DND-41 (cell line): Measurements from ENCODE around the gene CLMN.

ENCODE experiments used
- ATAC-seq: fragments of 200-7000 bp; cut with Tn5 transposase; 3 replicates; pipeline ENCODE4 v1.9.1; 2021; ENCODE audit warnings: low read depth; ENCODE audit not compliant: insufficient read depth
- DNase-seq: peaks from one replicate; pipeline ENCODE4 v3.0.0-alpha.2; 2020
- H2AFZ ChIP-seq: 2 replicates; pipeline ENCODE4 v1.6.0; 2012; ENCODE audit warnings: low read depth, low read length
- H3K27ac ChIP-seq: 2 replicates; pipeline ENCODE4 v1.5.1; 2012; ENCODE audit warnings: low read length, inconsistent platforms
- H3K27me3 ChIP-seq: fragments of 200-600 bp; sonication (generic); 2 replicates; pipeline ENCODE4 v1.6.0; 2012; ENCODE audit warnings: low read length, mild to moderate bottlenecking, inconsistent platforms; ENCODE audit not compliant: insufficient read depth, poor library complexity
- H3K36me3 ChIP-seq: 2 replicates; pipeline ENCODE4 v1.5.1; 2012; ENCODE audit warnings: low read length, inconsistent platforms; ENCODE audit not compliant: insufficient read depth
- H3K4me1 ChIP-seq: 2 replicates; pipeline ENCODE4 v1.5.1; 2012; ENCODE audit warnings: mild to moderate bottlenecking, low read length; ENCODE audit not compliant: insufficient read depth
- H3K4me2 ChIP-seq: 2 replicates; pipeline ENCODE4 v1.6.0; 2012; ENCODE audit warnings: mild to moderate bottlenecking, moderate library complexity, low read length, inconsistent platforms; ENCODE audit not compliant: insufficient read depth
- H3K4me3 ChIP-seq, 2 experiments: fragments of 200-600 bp in 1 of 2; shearing (Covaris generic) in 1 of 2; 2 replicates each; pipeline ENCODE4 v1.5.1; 2012 to 2016; ENCODE audit warnings: inconsistent platforms in 2 of 2, low read length in 2 of 2, mild to moderate bottlenecking in 2 of 2, low read depth in 1 of 2, moderate library complexity in 1 of 2
- H3K79me2 ChIP-seq: 2 replicates; pipeline ENCODE4 v1.6.0; 2012; ENCODE audit warnings: low read length, inconsistent platforms; ENCODE audit not compliant: insufficient read depth
- H3K9ac ChIP-seq: 2 replicates; pipeline ENCODE4 v1.6.0; 2012; ENCODE audit warnings: low read depth, mild to moderate bottlenecking, inconsistent platforms, low read length, moderate library complexity
- H3K9me3 ChIP-seq: 2 replicates; pipeline ENCODE4 v1.5.1; 2012; ENCODE audit warnings: low read length, moderate library complexity, mild to moderate bottlenecking, inconsistent platforms; ENCODE audit not compliant: insufficient read depth, severe bottlenecking
- H4K20me1 ChIP-seq: 2 replicates; pipeline ENCODE4 v1.6.0; 2012; ENCODE audit warnings: low read length; ENCODE audit not compliant: insufficient read depth
- EZH2 ChIP-seq: IDR thresholded peaks from 3 replicates; pipeline ENCODE4 v1.6.1; 2012; ENCODE audit warnings: borderline replicate concordance, low read depth, mild to moderate bottlenecking, moderate library complexity, low read length, inconsistent platforms; ENCODE audit not compliant: severe bottlenecking
- TF ChIP-seq, protein P1 (sequence below): IDR thresholded peaks from 2 replicates; pipeline ENCODE4 v1.5.1; 2012; ENCODE audit warnings: borderline replicate concordance, low read length, moderate library complexity, mild to moderate bottlenecking; ENCODE audit not compliant: poor library complexity, severe bottlenecking; ENCODE audit errors: extremely low read depth

The CLMN gene

GRCh38 chr14:95310635-95311380, 8.9 kb downstream of the CLMN start:
- Histone ChIP-seq H3K4me2 (no peak overlapping the region), H3K79me2 (no peaks in the 10 kb centered on the region), H3K27me3 (peaks cover 4% of the 10 kb centered on the region), H3K36me3 (no peaks in the 10 kb centered on the region), H2AFZ (no peak overlapping the region), H3K9ac (no peak overlapping the region), H3K27ac (no peak overlapping the region), H3K4me1 (no peaks in the 10 kb centered on the region), H4K20me1 (no peaks in the 10 kb centered on the region; the same call in 1 of the 2 replicates), H3K9me3 (no peaks in the 10 kb centered on the region), H3K4me3 (no peak overlapping the region)
- no peak for DNase-seq
- ATAC-seq = no peak
- TF ChIP-seq, protein P1, sequence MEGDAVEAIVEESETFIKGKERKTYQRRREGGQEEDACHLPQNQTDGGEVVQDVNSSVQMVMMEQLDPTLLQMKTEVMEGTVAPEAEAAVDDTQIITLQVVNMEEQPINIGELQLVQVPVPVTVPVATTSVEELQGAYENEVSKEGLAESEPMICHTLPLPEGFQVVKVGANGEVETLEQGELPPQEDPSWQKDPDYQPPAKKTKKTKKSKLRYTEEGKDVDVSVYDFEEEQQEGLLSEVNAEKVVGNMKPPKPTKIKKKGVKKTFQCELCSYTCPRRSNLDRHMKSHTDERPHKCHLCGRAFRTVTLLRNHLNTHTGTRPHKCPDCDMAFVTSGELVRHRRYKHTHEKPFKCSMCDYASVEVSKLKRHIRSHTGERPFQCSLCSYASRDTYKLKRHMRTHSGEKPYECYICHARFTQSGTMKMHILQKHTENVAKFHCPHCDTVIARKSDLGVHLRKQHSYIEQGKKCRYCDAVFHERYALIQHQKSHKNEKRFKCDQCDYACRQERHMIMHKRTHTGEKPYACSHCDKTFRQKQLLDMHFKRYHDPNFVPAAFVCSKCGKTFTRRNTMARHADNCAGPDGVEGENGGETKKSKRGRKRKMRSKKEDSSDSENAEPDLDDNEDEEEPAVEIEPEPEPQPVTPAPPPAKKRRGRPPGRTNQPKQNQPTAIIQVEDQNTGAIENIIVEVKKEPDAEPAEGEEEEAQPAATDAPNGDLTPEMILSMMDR = no peak
- TF ChIP-seq EZH2 = no peak

DNA sequence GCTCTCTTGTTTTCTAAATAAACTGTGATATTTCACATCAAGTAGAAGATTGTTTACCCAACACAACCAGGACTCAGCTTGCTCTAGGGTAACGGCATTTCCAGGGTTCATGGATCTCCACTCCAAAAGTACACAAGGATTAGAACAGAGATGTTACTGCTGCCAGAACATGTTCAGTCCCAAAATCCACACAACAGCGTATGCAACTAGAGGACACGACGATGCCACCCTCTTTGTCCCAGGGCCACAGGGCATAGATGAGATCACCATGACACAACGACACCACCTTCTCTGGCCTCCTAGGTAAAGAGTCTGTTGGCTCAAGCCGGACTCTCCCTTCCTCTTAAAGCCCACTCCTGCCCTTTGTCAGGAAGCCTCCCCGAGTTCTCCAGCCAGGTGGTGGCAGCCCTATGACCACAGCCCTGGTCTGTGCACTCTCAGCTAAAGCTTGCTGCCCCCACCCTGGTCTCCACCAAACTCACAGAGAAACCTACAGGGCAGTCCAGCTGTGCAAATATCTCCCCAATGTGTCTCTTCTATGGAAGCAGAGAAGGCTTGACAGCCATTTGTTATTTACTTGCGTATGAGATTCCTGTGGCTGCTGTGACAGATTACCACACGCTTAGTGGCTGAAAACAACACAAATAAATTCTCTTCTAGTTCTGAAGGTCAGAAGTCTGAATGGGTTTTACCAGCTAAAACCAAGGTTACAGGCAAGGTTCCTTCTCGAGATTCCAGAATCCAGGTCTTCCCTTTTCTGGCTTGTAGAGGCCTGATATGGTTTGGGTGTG, 10.3 kb downstream of the CLMN start:
- Histone ChIP-seq H2AFZ (no peak overlapping the region), H3K4me1 (no peaks in the 10 kb centered on the region), H3K4me2 (no peak overlapping the region), H3K9ac (no peak overlapping the region), H3K27ac (no peak overlapping the region), H4K20me1 (no peaks in the 10 kb centered on the region; the same call in 1 of the 2 replicates), H3K36me3 (no peaks in the 10 kb centered on the region), H3K79me2 (no peaks in the 10 kb centered on the region), H3K4me3 (no peak overlapping the region), H3K9me3 (no peaks in the 10 kb centered on the region), H3K27me3 (peaks cover 4% of the 10 kb centered on the region)
- no peak for DNase-seq
- no peak for ATAC-seq
- TF ChIP-seq EZH2 = no peak
- TF ChIP-seq, protein P1 = no peak

- Histone ChIP-seq H3K4me2 (no peak overlapping the region), H2AFZ (no peak overlapping the region), H3K27ac (no peak overlapping the region), H3K4me1 (no peaks in the 10 kb centered on the region), H3K4me3 (no peak overlapping the region), H3K27me3 (peaks cover 4% of the 10 kb centered on the region), H3K9me3 (no peaks in the 10 kb centered on the region), H3K9ac (no peak overlapping the region), H3K79me2 (no peaks in the 10 kb centered on the region), H3K36me3 (no peaks in the 10 kb centered on the region), H4K20me1 (no peaks in the 10 kb centered on the region)
- no peak for DNase-seq
- no peak for ATAC-seq
- TF ChIP-seq, protein P1 = no peak
- TF ChIP-seq EZH2 = no peak
Measured at GRCh38 chr14:95308073-95308472, 11.6 kb downstream of the CLMN start.
